HEK293 (cell line): Measurements from ENCODE around the gene GARIN6.

Experiments used
- ZIC2 ChIP-seq: fragments of 450-650 bp; formaldehyde crosslinking; IDR thresholded peaks from 2 replicates; pipeline ENCODE4 v1.5.1; 2016; ENCODE audit warnings: missing biosample characterization, missing genetic modification characterization
- TF ChIP-seq, protein P1 (sequence below): fragments of 450-650 bp; formaldehyde crosslinking; IDR thresholded peaks from 2 replicates; pipeline ENCODE4 v1.5.1; 2016; ENCODE audit warnings: missing biosample characterization, missing genetic modification characterization
- TF ChIP-seq, protein P2 (sequence below): fragments of 450-650 bp; formaldehyde crosslinking; IDR thresholded peaks from 2 replicates; pipeline ENCODE4 v1.5.1; 2017; ENCODE audit warnings: missing biosample characterization, missing genetic modification characterization

DNA sequence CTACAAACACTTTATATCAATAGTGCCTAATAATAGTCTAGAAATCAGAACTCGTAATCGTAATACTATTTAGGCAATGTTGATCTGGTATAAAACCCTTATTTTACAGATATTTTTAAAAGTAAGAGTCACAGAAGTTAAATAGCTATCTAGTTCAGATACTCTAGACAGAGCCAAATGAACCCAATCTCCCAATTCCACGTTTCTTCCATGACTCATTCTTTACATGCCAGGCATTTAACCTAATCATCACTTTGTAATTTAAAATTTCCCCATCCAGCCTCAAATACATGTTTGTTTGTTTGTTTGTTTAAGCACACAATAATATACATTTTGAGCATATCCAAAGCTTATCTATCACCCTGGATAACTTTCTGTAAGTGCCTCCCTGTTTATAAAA, 36.4 kb upstream of the GARIN6 start:
- no peak for TF ChIP-seq ZIC2 (tag by site-specific recombination)
- TF ChIP-seq, protein P1, sequence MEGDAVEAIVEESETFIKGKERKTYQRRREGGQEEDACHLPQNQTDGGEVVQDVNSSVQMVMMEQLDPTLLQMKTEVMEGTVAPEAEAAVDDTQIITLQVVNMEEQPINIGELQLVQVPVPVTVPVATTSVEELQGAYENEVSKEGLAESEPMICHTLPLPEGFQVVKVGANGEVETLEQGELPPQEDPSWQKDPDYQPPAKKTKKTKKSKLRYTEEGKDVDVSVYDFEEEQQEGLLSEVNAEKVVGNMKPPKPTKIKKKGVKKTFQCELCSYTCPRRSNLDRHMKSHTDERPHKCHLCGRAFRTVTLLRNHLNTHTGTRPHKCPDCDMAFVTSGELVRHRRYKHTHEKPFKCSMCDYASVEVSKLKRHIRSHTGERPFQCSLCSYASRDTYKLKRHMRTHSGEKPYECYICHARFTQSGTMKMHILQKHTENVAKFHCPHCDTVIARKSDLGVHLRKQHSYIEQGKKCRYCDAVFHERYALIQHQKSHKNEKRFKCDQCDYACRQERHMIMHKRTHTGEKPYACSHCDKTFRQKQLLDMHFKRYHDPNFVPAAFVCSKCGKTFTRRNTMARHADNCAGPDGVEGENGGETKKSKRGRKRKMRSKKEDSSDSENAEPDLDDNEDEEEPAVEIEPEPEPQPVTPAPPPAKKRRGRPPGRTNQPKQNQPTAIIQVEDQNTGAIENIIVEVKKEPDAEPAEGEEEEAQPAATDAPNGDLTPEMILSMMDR: no peak
- TF ChIP-seq, protein P2, sequence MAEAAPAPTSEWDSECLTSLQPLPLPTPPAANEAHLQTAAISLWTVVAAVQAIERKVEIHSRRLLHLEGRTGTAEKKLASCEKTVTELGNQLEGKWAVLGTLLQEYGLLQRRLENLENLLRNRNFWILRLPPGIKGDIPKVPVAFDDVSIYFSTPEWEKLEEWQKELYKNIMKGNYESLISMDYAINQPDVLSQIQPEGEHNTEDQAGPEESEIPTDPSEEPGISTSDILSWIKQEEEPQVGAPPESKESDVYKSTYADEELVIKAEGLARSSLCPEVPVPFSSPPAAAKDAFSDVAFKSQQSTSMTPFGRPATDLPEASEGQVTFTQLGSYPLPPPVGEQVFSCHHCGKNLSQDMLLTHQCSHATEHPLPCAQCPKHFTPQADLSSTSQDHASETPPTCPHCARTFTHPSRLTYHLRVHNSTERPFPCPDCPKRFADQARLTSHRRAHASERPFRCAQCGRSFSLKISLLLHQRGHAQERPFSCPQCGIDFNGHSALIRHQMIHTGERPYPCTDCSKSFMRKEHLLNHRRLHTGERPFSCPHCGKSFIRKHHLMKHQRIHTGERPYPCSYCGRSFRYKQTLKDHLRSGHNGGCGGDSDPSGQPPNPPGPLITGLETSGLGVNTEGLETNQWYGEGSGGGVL: no peak
